SU-DHL-6 (cell line): ENCODE measurements around the gene TMEM140.

Experiments
- H2AFZ ChIP-seq: fragments of 200-600 bp; sonication (generic); 2 replicates; pipeline ENCODE4 v1.6.1; 2014; ENCODE audit warnings: low read depth, mild to moderate bottlenecking, moderate library complexity, mixed read lengths, antibody characterized with exemption, low read length; ENCODE audit not compliant: severe bottlenecking
- H3F3A ChIP-seq: fragments of 200-600 bp; shearing (Covaris generic); 2 replicates; pipeline ENCODE4 v1.6.0; 2016; ENCODE audit warnings: antibody characterized with exemption, mild to moderate bottlenecking; ENCODE audit not compliant: insufficient read depth
- H3K27ac ChIP-seq: fragments of 200-600 bp; sonication (generic); 2 replicates; pipeline ENCODE4 v1.5.1; 2016; ENCODE audit warnings: low read depth, mild to moderate bottlenecking, low read length, moderate library complexity, mixed read lengths
- H3K27me3 ChIP-seq: fragments of 200-600 bp; sonication (generic), shearing (Covaris generic); 2 replicates; pipeline ENCODE4 v1.6.0; 2014; ENCODE audit warnings: mild to moderate bottlenecking, low read length
- H3K36me3 ChIP-seq: fragments of 200-600 bp; sonication (generic); 2 replicates; pipeline ENCODE4 v1.6.1; 2014; ENCODE audit warnings: mild to moderate bottlenecking, low read length, mixed read lengths
- H3K4me2 ChIP-seq: fragments of 300-600, 200-600 bp; shearing (Covaris generic), sonication (generic); 2 replicates; pipeline ENCODE4 v1.6.0; 2014; ENCODE audit warnings: low read length, low read depth, mild to moderate bottlenecking; ENCODE audit not compliant: poor library complexity, severe bottlenecking
- H3K4me3 ChIP-seq: fragments of 200-600 bp; sonication (generic); 2 replicates; pipeline ENCODE4 v1.5.1; 2014; ENCODE audit warnings: antibody characterized with exemption, low read length, mild to moderate bottlenecking, mixed read lengths; ENCODE audit not compliant: insufficient read depth, poor library complexity, severe bottlenecking
- H3K79me2 ChIP-seq: fragments of 200-600 bp; sonication (generic); 2 replicates; pipeline ENCODE4 v1.6.1; 2014; ENCODE audit warnings: mild to moderate bottlenecking, low read length, moderate library complexity; ENCODE audit not compliant: insufficient read depth
- H3K9ac ChIP-seq: fragments of 200-600 bp; sonication (generic); 2 replicates; pipeline ENCODE4 v1.7.0; 2014; ENCODE audit warnings: mild to moderate bottlenecking, low read length
- H3K9me2 ChIP-seq: fragments of 200-600 bp; sonication (generic); replicated peaks from 2 replicates; pipeline ENCODE4 v1.6.1; 2014; ENCODE audit warnings: low read length; ENCODE audit not compliant: insufficient read depth
- H3K9me3 ChIP-seq: fragments of 200-600 bp; sonication (generic); 2 replicates; pipeline ENCODE4 v1.6.1; 2014; ENCODE audit warnings: low read length, mixed read lengths; ENCODE audit not compliant: insufficient read depth
- H4K20me1 ChIP-seq: fragments of 200-600 bp; sonication (generic); 2 replicates; pipeline ENCODE4 v1.6.1; 2014; ENCODE audit warnings: low read depth, mild to moderate bottlenecking, antibody characterized with exemption, low read length, moderate library complexity, mixed read lengths
- EZH2phosphoT487 ChIP-seq: fragments of 200-600 bp; sonication (generic), shearing (Covaris generic); conservative IDR thresholded peaks from 2 replicates; pipeline ENCODE4 v1.6.1; 2018; ENCODE audit warnings: mild to moderate bottlenecking, antibody characterized with exemption, low read length, moderate library complexity, mixed read lengths
- TF ChIP-seq, protein P1 (sequence below): fragments of 200-600 bp; sonication (generic); IDR thresholded peaks from one replicate; pipeline ENCODE4 v1.5.1; 2017; ENCODE audit warnings: antibody characterized with exemption, mild to moderate bottlenecking, low read length, moderate library complexity; ENCODE audit not compliant: insufficient read depth, poor library complexity, severe bottlenecking

Gene TMEM140

GRCh38 chr7:135168001-135168400 is 20.1 kb downstream of the TMEM140 start:
- H3K4me2 ChIP-seq: peak overlapping the region; percentile 92
- H3K27me3 ChIP-seq: no peaks in the 10 kb centered on the region
- no peak overlapping the region for H2AFZ ChIP-seq
- H3F3A ChIP-seq: peaks cover 12% of the 10 kb centered on the region; the same call in 1 of the 2 replicates
- H3K27ac ChIP-seq: no peak overlapping the region
- no peaks in the 10 kb centered on the region for H3K9me2 ChIP-seq
- H4K20me1 ChIP-seq: no peaks in the 10 kb centered on the region
- peaks cover 22% of the 10 kb centered on the region for H3K79me2 ChIP-seq
- TF ChIP-seq, protein P1, sequence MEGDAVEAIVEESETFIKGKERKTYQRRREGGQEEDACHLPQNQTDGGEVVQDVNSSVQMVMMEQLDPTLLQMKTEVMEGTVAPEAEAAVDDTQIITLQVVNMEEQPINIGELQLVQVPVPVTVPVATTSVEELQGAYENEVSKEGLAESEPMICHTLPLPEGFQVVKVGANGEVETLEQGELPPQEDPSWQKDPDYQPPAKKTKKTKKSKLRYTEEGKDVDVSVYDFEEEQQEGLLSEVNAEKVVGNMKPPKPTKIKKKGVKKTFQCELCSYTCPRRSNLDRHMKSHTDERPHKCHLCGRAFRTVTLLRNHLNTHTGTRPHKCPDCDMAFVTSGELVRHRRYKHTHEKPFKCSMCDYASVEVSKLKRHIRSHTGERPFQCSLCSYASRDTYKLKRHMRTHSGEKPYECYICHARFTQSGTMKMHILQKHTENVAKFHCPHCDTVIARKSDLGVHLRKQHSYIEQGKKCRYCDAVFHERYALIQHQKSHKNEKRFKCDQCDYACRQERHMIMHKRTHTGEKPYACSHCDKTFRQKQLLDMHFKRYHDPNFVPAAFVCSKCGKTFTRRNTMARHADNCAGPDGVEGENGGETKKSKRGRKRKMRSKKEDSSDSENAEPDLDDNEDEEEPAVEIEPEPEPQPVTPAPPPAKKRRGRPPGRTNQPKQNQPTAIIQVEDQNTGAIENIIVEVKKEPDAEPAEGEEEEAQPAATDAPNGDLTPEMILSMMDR: no peak
- TF ChIP-seq EZH2phosphoT487: no peak
- no peak overlapping the region for H3K4me3 ChIP-seq
- no peaks in the 10 kb centered on the region for H3K9me3 ChIP-seq
- peaks cover 6% of the 10 kb centered on the region for H3K36me3 ChIP-seq
- no peak overlapping the region for H3K9ac ChIP-seq

- Histone ChIP-seq H3K27ac (peak overlapping the region; percentile 88; the same call in 1 of the 2 replicates), H3K36me3 (peaks cover 6% of the 10 kb centered on the region; the same call in 1 of the 2 replicates), H3F3A (peaks cover 12% of the 10 kb centered on the region; the same call in 1 of the 2 replicates), H3K9me2 (no peaks in the 10 kb centered on the region), H3K27me3 (no peaks in the 10 kb centered on the region), H3K9ac (no peak overlapping the region), H3K9me3 (no peaks in the 10 kb centered on the region), H4K20me1 (no peaks in the 10 kb centered on the region), H2AFZ (no peak overlapping the region), H3K79me2 (peaks cover 22% of the 10 kb centered on the region), H3K4me2 (peak overlapping the region; percentile 92), H3K4me3 (no peak overlapping the region)
- TF ChIP-seq EZH2phosphoT487: no peak
- TF ChIP-seq, protein P1: no peak
Observed at GRCh38 chr7:135168489-135169140, 20.7 kb downstream of the TMEM140 start.

DNA sequence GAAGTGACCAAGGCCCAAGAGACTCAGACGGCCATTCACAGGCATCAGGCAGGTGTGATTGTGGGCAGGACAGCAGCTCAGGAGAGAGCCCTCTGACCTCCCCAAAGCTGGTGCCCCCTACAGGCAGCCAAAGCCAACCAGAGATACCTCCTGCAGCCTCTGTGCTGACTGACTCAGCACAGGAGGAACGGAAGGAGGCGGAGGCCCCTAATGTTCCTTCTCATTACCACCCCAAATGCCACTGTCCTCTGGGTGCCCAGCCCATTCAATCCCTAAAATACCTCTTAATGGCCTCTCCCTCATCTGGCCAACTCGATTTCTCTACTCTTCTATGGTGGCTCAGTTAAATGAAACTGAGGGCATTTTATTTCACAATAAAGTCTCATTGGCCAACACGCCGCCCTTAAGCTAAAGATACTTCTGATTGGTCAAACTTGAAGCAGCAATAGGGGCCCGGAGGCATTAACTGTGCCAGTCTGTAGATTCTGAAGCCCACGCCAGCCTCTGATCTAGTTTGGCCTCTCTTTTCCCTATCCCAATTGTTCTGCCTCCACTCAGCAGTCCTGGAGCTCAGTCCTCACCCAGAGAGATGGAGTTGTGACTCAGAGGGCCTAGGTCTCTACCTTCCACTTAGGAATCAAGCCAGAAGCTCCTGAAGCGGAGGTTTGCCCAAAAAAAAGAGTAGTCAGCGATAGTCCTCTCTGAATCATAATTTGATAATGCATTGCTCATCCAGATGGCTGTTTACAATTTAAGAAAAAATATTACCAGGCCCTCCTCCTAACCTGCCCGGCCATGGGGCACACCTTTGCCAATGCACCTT is 21.5 kb downstream of the TMEM140 start:
- peaks cover 9% of the 10 kb centered on the region; the same call in 1 of the 2 replicates for H3F3A ChIP-seq
- peaks cover 6% of the 10 kb centered on the region; the same call in 1 of the 2 replicates for H3K36me3 ChIP-seq
- H3K9ac ChIP-seq: peak overlapping the region; percentile 98
- peak overlapping the region; percentile 88 for H3K27ac ChIP-seq
- no peaks in the 10 kb centered on the region for H3K9me3 ChIP-seq
- H2AFZ ChIP-seq: peak overlapping the region; percentile 96
- peak overlapping the region; percentile 89 for H3K4me3 ChIP-seq
- no peak for TF ChIP-seq EZH2phosphoT487
- TF ChIP-seq, protein P1: peak; percentile 52
- H3K27me3 ChIP-seq: no peaks in the 10 kb centered on the region
- H3K9me2 ChIP-seq: no peaks in the 10 kb centered on the region
- H3K79me2 ChIP-seq: peaks cover 22% of the 10 kb centered on the region
- no peaks in the 10 kb centered on the region for H4K20me1 ChIP-seq
- peak overlapping the region; percentile 92 for H3K4me2 ChIP-seq
